NCI-H82 (cell line): ENCODE measurements around the gene NEUROG3.
"Not testable (repeated sequence)": the region's sequence is repeated elsewhere in the genome, so short reads cannot be mapped to it uniquely, and the experiment has no call there.

Experiments used
- DNase-seq: peaks from one replicate; lab custom pipeline; 2025; lab: John Stamatoyannopoulos, UW

The NEUROG3 gene

DNA sequence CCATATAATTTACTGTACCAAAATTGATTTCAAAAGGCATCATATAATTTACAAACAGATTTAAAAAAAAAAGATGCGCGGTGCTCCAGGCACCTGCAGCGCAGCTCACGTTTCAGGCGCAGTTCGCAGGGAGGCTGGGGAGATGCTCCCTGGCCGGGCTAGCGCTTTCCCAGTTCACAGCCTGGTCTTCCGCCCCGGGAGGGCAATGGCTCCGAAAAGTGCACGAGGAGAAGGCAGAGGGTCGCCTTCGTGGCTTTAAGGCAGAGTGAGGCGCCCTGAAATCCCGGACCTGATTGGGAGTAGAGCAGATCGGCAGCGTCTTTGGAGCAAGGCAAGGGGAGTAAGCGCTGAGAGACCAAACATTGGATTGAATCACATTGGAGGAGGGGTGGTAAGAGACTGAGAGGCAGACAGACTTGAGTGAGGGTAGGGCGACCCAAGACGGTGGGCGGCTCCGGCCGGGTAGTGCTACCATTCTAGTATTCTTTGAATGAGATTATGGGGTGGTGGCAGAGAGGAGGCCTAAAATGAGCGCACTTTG is 1.5 kb downstream of the NEUROG3 start:
- DNase-seq, result no peak

DNA sequence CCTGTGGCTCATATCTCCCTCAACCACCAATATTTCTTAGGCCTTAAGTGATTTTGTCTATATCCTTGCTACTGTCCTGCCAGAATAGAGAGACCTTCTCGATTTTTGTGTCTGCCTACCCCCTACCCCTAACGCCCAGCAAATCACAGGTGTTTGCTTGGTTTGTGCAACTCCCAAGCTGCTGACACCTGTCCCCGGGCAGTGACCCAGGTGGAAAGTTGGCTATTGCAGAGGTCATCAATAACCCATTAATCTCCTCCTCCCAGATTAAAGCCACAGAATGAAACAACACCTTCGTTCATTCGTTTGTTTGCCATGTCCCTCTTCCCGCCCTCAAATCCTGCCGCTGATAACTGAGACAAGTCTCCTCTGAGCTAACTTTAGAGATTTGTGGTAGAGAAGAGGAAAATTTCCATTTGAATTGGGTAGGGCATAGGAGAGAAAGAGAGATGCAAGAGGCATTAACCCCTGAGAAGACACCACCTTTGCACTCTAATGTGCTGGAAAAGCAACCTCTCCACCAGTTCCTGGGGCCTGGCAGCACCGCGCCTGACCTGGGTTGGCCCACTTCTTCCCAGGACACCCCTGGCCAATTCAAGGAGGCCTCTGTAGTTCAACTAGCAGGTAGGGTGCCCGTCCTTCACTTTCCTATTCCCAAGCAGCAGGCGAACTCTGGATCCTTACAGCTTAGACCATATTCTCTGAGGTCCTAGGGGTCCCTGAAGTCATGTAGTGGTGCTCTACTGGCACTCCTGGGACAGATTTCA is 3.0 kb downstream of the NEUROG3 start:
- DNase-seq, result no peak

DNA sequence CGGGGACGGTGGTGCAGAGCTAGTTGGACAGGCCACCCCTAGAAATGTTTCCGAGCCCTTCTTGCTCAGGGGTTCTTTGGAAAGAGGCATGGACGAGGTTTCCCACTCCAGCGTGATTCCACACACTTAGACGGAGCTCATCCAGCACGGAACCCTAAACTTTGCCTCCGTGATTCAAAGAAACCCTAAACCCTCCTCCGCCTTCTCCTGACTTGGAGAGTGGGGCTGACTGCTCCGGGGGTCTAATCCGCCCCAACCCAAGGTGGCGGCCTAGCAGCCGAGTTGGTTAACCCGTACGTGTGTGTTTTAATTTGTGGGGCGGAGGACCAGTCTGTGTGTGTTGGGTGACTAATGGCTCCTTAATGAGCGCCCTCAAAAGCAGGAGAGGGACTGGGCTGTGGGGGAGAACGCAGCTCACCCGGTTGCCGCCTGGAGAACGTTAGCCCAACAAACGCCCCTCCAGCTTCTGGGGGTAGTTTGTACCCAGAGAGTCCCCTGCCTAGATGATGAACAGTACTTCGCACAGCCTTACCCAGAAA is 3.8 kb downstream of the NEUROG3 start:
- no peak for DNase-seq

DNA sequence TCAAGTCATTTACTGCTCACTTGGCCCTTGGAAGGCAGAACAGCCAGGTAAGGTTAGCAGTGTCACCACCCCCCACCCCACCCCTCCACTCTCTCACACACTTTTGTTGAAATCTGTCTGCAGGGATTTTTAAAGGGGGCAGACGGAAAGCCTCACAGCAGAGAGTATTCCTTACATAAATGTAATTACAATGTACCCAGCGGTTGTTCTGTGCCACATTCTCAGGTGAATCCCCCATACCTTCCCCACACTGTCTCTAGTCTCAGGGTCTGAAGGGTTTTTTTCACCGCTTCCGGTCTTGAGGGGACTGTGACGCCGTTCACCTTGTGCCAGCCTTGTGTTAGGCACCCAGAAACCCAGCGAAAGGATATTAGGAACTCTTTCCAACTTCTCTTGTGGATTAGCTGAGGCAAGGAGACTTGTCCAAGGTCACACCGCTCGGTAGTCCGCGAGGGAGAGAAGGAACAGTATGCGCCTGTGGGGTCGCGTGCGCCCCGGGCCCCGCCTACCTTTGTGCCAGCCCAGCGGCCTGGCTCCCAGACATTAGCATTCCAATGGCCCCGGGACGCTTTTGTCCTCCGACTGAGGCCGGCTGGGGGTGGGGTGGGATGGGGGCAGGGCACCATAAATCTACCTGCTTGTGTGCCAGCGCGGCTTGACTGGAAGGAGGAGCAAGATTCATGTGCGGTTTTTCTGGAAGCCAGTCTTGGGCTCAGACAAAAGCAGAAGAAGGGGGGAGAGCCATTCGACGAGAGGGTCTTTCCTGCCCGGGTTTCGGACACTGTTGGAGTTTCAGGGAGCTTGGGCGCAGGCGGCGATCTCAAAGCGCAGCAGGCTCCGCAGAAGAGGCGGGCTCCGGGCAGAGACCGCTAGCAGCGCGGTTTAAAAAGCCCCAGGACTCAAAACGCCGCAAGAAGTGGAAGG is 4.5 kb downstream of the NEUROG3 start:
- no peak for DNase-seq

DNA sequence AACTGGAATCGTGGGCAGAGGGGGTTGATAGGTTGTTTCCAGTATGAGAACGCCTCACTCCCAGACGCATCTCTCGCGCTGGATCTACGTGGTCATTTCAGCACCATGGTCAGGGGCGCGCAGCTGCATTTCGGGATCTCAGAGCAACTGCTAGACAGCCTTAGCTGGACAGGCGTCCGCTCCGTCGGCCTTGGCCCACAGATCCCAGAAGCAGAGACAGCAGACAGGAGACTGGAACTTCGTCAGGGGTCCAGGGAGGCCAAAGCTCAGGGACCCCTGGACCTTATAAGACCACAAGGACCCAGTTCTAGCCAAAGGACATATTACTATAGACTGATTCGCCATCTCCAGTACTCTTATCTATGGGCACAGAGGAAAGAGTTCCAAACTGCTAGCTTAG is 5.3 kb downstream of the NEUROG3 start:
- DNase-seq, result no peak

DNA sequence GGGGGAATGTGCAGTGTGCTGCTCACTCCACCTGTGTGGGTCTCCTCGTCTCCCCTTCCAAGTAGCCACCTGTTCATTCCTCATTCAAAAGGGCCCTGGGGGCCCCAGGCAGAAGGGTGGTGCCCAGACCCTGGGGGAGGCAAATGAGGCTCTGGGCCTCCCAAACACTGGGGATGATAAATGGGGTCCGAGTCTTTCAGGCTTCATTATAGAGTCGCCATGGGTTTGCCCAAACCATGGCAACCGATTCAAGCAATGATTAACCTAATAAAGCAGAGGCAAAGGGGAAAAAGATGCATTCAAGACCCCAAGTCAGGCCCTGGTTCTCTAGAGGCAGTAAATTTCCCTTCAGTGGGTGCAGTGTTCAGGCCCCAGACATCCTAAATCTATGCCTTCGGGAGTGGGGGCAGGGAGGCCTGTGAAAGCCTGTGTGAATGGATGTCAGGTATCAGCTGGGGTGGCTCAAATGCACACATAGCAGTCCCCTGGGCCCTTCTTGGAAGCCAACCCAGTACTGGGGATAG is 10.4 kb downstream of the NEUROG3 start:
- DNase-seq, result no peak

DNA sequence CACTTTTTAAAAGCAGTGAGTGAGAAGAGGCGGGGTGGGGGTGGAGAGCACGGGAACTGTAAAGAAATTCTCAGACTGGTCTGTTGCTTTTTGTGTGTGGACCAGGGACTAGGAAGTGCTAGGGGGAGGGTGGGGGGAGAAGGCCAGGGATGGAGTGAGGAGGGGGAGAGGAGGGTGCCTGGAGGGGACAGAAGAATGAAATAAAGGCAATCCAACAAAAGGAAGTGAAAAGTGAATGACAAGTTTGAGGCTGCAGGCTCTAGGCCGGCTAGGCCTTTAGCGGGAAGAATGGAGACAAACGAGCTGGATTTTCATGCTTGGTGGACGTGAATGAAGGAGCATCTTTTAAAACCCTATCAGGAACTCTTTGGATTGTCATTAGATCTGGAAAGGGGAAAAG is 13.7 kb downstream of the NEUROG3 start:
- DNase-seq, result no peak

DNA sequence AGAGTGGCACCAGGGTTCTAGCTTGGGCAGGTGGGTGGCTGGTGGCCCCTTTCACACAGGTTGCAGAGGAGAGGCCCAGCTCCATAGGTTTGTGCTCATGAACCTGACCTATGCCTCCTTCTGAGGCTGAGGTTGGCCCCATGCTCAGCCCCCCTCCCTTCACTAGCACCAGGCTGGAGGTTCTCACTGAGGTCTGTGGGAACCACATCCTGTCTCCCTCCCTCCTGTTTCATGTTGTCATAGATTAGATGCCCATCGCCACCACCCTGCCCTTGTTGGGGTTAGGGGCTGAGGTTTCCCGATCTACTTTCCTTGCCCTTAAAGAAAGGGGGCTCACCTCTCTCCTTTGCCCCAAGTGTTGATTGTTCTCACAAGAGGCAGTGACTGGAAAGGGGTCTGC is 14.7 kb downstream of the NEUROG3 start:
- no peak for DNase-seq

DNA sequence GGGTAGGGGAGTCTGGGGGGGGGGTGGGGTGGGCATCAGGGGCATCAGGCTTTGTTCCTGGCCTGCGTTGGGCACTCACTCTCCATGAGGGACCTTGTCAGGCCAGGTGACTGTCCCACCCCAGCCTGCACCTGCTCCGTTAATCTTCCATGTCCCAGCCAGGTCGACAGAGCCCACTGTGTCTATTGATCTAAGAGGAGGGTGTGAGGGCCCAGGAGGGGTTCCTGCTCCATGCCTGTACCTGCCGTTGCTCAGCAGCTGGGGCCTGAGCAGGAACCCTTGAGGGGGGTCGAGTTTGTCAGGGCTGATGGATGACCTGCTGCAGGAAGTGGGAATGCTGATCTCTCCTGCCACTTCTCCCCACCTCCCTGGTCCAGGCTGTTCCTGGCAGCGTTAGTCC is 18.6 kb downstream of the NEUROG3 start:
- no peak for DNase-seq

DNA sequence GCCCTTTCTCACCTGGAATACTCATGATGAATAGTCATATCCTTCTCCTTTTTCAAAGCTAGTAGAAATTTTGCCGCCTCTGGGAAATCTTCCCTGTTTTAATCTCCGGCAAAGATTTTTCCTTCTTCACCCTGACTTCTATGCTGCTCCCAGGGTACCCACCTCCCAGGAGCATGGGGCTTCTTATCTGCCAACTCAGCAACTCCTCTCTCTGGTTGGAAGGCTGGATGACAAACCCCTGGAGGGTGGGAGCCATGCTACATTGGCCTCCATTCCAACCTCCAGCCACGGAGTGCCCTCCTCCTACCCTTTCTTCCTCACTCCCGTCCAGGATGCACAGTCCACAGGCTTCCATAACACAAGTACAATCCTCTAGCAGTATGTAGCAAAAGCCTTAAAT is 19.9 kb downstream of the NEUROG3 start:
- no peak for DNase-seq

DNA sequence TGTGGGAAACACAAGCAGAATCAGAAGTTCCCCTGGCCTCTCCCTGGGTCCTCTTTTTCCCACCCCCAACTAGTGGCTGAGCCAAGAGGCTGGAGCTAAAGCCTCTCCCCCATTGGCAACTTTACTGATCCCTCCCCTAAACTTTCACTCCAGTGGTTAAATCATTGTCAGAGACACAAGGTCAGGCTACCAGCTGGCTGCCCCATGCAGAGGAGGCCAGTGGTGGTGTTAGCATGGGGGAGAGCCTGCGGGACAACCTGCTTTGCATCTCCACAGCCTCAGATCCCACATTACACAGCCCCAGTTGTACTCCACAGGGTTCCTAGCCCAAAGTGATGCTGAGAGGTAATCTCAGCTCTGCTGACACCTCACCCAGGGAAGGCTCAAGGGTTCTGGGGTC is 21.0 kb downstream of the NEUROG3 start:
- DNase-seq, result no peak

DNA sequence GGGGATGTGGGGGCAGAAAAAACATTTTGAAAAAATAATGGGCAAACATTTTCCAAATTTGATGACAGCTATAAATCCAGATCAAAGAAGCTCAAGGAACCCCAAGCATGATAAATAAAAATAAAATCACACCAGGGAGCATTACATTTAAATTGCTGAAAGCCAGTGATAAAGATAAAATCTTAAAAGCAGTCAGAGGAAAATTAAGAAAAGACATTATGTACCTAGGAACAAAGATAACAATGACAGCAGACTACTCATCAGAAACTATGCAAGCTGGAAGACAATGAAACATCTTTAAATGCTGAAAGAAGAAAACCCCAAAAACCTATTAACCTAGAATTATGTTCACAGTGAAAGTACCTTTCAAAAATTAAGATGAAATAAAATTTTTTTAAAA is 23.3 kb downstream of the NEUROG3 start:
- no peak for DNase-seq

DNA sequence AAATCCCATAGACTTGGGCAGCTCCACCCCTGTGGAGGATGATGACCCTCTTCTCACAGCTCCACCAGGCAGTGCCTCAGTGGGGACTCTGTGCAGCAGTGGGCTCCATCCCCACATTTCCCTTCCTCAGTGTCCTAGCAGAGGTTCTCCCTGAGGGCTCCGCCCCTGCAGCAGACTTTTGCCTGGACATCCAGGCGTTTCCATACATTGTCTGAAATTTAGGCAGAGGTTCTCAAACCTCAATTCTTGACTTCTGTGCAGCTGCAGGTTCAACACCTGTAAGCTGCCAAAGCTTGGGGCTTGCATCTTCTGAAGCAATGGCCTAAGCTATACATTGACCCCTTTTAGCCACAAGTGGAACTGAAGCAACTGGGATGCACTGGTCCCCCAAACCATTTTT is 31.8 kb downstream of the NEUROG3 start:
- no peak for DNase-seq

DNA sequence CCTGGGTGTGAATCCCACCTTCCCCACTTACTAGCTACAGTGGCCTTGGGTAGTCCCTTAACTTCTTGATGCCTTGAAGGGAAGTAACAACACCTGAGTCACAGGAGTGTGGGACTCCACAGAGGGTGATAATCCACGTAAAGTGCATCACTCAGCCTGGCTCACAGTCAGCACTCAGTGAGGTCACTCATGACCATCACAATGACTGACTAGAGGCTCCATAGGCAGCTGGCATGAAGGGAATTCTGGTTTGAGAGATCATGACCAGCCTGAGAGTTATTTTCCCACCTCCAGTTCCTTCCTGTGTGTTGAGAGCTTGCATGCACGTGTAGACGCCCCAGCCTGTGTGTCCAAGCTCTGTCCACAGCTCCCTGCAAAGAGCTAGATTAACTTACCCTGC is 34.8 kb downstream of the NEUROG3 start:
- DNase-seq, result no peak

DNA sequence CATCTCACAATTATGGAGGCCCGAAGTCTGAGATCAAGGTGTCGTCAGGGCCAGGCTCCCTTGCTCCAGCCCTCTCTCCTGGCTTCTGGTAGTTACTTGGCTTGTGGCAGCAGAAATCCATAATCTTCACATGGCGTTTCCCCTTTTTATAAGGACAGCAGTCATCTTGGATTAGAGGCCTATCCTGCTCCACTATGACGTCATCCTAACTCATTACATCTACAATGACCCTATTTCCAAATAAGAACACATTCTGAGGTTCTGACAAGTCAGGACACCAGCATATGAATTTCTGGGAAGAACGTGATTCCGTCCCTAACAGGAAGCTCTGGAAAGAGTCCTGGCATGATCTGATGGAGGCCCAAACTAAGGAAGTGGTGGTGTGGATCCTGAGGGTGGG is 35.8 kb downstream of the NEUROG3 start:
- DNase-seq, result no peak

DNA sequence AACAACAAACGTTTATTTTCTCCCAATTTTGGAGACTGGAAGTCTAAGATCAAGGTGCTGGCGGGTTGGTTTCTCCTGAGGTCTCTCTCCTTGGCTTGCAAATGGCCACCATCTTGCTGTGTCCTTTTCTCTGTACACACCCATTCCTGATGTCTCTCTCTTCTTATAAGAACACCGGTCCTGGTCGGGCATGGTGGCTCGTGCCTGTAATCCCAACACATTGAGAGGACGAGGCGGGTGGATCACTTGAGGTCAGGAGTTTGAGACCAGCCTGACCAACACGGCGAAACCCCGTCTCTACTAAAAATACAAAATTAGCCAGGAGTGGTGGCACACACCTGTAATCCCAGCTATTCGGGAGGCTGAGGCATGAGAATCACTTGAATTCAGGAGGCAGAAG is 36.7 kb downstream of the NEUROG3 start:
- not testable (repeated sequence) for DNase-seq

DNA sequence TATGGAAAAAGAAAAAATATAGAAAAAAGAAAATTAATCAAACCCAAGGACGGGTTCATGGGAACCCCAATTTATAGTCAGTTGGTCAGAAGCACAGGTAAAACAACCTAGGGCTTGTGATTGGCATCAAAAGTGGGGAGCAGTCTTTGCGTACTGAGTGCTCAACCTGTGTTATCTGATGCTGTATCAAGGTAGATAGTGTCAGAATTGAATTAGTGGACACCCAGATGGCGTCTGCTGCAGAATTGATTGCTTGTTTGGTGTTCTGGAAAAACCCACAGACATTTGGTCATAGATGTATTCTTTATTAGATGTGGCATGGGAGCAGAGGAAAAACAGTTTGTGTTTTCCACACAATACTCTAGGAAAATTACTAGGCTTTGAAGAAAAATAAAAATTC is 39.6 kb downstream of the NEUROG3 start:
- no peak for DNase-seq

DNA sequence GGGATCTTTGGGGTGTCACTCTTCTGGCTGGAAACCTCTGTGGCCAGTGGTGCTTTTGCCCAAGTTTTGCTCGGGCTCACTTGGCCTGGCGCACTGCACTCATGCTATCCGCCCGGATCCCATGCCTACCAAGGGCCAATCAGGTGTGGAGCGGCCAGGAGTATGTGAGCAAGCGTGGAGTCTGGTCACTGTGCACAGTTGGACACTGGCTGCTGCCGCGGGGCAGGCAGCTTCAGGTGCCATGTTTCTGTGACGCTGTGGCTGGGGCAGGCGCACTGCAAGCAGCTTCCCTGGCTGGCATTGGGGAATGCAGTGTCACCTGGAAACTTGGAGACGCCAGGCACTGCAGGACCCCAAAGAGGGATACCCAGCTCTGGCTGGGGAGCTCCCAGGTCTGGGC is 45.3 kb downstream of the NEUROG3 start:
- no peak for DNase-seq
